Activated naive CD8-positive, alpha-beta T cell treated with anti-CD3 and anti-CD28 coated beads for 36 hours (primary cell): ENCODE data around the gene VAMP5. TPM values are rescaled to one million over a fixed set of nuclear protein-coding genes. Genes with fewer than 3 reads are reported as not detected.
"Not testable (repeated sequence)": the region's sequence is repeated elsewhere in the genome, so short reads cannot be mapped to it uniquely, and the experiment has no call there.

ENCODE experiments used
- DNase-seq: peaks from one replicate; pipeline ENCODE4 v3.0.0; 2021
- H3K27ac Mint-ChIP-seq: one replicate; pipeline ENCODE4 v1.8.0; 2022; ENCODE audit warnings: mild to moderate bottlenecking, moderate library complexity, mixed read lengths
- H3K27me3 Mint-ChIP-seq: one replicate; pipeline ENCODE4 v1.8.0; 2022; ENCODE audit warnings: mild to moderate bottlenecking, mixed read lengths
- H3K36me3 Mint-ChIP-seq: one replicate; pipeline ENCODE4 v1.8.0; 2021; ENCODE audit warnings: mild to moderate bottlenecking, mixed read lengths
- H3K4me1 Mint-ChIP-seq: one replicate; pipeline ENCODE4 v1.8.0; 2021; ENCODE audit warnings: mixed read lengths
- H3K4me3 Mint-ChIP-seq: one replicate; pipeline ENCODE4 v1.8.0; 2022; ENCODE audit warnings: mild to moderate bottlenecking, moderate library complexity, mixed read lengths
- H3K9me3 Mint-ChIP-seq: one replicate; pipeline ENCODE4 v1.8.0; 2022; ENCODE audit warnings: mixed read lengths
- total RNA-seq, 2 experiments: library from RNA; stranded (reverse); gene quantifications; one replicate each; pipeline ENCODE4 v1.2.3, GENCODE V29; 2021

Gene VAMP5
- total RNA-seq, 2 experiments from 2014 or later = 27.9 to 29.3 TPM

DNA sequence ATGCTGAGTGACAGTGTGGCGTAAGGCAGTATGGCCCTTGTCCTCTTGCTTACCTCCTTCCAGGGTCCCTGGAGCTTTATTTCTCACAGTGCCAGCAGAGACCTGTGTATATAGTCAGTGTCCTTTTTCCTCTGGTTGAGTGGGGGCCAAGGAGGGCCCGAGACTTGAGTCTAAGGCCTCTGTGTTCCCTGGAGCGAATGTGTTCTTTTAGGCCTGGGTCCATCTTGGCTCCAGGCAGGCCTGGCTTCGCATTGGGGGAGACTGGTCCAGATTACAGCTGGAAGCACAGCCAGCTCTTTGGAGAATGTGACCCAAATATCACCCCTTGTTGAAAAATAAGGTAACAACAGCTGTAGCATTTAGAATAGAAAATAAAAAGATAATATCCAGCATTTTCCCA lies 5.0 kb downstream of the VAMP5 start:
- no peak for DNase-seq
- Mint-ChIP-seq H3K9me3 (no peaks in the 10 kb centered on the region), H3K4me1 (peaks cover 27% of the 10 kb centered on the region), H3K4me3 (no peak overlapping the region), H3K27ac (no peak overlapping the region), H3K36me3 (no peaks in the 10 kb centered on the region), H3K27me3 (no peaks in the 10 kb centered on the region)

DNA sequence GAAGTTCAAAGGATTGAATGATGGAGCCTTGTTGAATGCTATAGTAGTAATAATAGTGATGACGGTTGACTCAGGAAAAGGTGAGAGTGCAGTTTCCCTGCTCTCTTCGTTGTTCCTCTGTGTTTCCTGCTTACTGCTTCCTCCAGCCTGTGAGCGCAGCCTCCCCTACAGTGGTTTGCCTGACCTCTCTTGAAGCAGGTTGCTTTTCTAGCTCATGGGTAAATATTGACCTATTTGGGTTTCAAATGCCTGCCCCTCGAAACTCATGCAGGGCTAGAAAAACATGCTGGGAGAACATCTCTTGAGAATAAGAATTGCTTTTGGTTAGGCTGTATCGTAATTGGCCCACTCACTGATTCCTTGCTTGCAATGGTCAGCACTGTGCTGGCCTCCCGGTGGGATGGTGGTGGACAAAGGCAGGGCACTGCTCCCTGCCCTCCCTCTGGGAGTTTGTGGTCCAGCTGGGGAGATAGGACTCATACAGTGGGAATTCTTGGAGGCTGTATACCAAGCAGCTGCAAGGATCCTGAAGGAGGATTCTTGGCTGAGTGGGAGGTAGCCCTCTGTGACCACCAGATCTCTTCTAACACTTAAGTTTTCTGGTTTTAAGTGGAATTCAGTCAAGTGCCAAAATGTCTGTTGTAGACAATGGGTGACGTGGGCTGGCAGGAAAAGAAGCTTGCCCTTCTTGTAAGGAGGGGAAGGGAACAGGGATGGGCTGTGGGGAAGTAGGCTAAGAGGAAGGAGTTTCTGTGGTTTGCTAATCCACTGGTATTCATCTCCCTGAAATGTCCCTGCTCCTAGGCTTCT lies 6.0 kb downstream of the VAMP5 start:
- no peaks in the 10 kb centered on the region for H3K36me3 Mint-ChIP-seq
- H3K4me1 Mint-ChIP-seq = peaks cover 32% of the 10 kb centered on the region
- H3K27ac Mint-ChIP-seq = no peak overlapping the region
- DNase-seq = no peak
- no peak overlapping the region for H3K4me3 Mint-ChIP-seq
- H3K9me3 Mint-ChIP-seq = no peaks in the 10 kb centered on the region
- no peaks in the 10 kb centered on the region for H3K27me3 Mint-ChIP-seq

DNA sequence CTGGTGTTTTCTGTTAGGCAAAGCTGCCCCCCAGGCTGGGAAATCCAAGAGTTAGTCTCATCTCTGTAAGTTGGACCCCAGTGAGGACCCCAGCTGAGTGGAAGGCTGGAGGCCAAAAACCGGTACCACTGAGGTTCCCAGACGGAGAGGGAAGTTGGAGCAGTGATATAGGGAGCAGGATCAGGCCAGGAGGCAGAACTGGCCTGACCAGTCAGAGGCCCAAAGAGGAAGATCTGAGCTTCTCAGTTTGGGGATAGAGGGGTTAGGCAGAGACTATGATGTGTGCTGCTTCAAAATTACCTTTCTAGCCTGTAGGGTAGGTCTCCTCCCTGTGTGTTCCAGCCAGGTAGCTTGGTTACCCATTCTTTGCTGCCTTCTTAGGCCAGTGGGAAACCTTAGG lies 6.7 kb downstream of the VAMP5 start:
- Mint-ChIP-seq H3K27me3 (no peaks in the 10 kb centered on the region), H3K27ac (peak overlapping the region; percentile 38), H3K4me3 (no peak overlapping the region), H3K9me3 (no peaks in the 10 kb centered on the region), H3K4me1 (peaks cover 24% of the 10 kb centered on the region), H3K36me3 (peaks cover 4% of the 10 kb centered on the region)
- no peak for DNase-seq

DNA sequence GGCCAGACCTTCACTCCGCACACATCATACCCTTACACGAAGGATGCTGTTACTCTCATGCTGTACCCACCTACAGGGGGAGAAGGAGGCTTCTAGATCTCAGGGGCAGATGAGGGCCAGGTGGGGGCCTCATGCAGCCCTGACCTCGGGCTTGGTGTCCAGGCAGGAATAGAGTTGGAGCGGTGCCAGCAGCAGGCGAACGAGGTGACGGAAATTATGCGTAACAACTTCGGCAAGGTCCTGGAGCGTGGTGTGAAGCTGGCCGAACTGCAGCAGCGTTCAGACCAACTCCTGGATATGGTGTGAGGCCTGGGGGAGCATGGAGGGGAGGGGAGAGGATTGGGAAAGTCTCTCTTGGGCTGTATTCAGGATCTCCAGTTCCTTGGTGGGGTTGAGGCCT lies 7.3 kb downstream of the VAMP5 start:
- Mint-ChIP-seq H3K4me1 (peaks cover 22% of the 10 kb centered on the region), H3K27me3 (no peaks in the 10 kb centered on the region), H3K4me3 (no peak overlapping the region), H3K27ac (no peak overlapping the region), H3K36me3 (peaks cover 4% of the 10 kb centered on the region), H3K9me3 (no peaks in the 10 kb centered on the region)
- DNase-seq = no peak

DNA sequence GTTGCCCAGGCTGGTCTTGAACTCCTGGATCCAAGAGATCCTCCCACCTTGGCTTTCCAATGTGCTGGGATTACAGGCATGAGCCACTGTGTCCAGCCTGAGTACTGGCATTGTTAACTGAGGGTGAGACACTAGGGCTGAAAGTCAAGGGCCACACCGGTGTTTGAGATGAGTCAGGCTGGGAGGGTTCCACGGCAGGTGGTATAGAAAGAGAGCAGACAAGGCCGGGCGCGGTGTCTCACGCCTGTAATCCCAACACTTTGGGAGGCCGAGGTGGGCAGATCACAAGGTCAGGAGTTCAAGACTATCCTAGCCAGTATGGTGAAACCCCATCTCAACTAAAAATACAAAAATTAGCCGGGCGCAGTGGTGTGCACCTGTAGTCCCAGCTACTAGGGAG lies 8.1 kb downstream of the VAMP5 start:
- not testable (repeated sequence) for DNase-seq, H3K27ac Mint-ChIP-seq, H3K36me3 Mint-ChIP-seq, H3K4me3 Mint-ChIP-seq, H3K27me3 Mint-ChIP-seq, H3K9me3 Mint-ChIP-seq
- H3K4me1 Mint-ChIP-seq = peaks cover 23% of the 10 kb centered on the region

DNA sequence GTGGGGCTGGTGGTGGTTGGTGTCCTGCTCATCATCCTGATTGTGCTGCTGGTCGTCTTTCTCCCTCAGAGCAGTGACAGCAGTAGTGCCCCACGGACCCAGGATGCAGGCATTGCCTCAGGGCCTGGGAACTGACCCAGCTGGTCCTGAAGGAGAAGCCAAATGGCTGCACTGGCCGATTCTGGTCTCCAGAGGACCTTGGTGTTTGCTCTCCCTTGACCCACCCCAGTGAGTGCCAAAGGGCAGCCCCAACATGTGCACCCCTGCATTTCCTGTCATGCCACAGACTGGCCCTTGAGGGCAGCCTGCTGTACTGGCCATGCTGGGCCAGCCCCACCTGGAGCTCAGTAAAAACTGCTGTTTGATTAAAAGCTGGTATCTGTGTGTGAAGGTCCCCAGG lies 8.8 kb downstream of the VAMP5 start:
- Mint-ChIP-seq H3K9me3 (no peaks in the 10 kb centered on the region), H3K27me3 (no peaks in the 10 kb centered on the region), H3K27ac (no peak overlapping the region), H3K4me1 (peaks cover 19% of the 10 kb centered on the region), H3K36me3 (peaks cover 5% of the 10 kb centered on the region), H3K4me3 (no peak overlapping the region)
- DNase-seq = no peak

DNA sequence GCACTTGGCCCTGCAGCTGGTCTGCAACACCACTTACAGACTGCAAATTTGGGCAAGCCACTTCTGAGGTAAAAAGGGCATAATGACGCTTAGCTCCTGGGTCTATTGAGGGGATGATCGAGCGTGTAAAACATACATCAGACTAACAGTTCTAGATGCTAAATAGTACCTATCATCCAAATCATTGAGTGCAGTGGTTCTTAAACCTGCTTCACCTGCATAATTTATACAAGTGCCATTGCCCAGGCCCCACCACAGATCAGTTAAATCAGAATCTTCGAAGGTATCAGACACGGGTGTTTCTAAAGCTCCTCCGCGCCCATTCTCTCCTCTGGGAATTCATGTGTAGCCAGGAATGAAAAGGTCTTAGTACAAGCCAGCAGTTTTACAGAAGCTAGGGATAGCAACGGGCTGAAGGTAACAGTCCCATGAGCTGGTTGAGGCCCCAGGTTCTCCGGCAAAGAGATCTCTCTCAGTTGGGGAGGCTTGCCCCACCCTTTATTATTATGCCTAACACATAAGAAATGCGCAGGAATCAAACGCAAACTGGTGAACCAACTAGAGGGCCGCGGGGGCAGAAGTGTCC lies 10.6 kb downstream of the VAMP5 start:
- H3K4me1 Mint-ChIP-seq = peaks cover 20% of the 10 kb centered on the region
- no peak for DNase-seq
- H3K27ac Mint-ChIP-seq = peak overlapping the region; percentile 96
- H3K36me3 Mint-ChIP-seq = peaks cover 5% of the 10 kb centered on the region
- H3K9me3 Mint-ChIP-seq = no peaks in the 10 kb centered on the region
- no peaks in the 10 kb centered on the region for H3K27me3 Mint-ChIP-seq
- H3K4me3 Mint-ChIP-seq = peak overlapping the region; percentile 99

DNA sequence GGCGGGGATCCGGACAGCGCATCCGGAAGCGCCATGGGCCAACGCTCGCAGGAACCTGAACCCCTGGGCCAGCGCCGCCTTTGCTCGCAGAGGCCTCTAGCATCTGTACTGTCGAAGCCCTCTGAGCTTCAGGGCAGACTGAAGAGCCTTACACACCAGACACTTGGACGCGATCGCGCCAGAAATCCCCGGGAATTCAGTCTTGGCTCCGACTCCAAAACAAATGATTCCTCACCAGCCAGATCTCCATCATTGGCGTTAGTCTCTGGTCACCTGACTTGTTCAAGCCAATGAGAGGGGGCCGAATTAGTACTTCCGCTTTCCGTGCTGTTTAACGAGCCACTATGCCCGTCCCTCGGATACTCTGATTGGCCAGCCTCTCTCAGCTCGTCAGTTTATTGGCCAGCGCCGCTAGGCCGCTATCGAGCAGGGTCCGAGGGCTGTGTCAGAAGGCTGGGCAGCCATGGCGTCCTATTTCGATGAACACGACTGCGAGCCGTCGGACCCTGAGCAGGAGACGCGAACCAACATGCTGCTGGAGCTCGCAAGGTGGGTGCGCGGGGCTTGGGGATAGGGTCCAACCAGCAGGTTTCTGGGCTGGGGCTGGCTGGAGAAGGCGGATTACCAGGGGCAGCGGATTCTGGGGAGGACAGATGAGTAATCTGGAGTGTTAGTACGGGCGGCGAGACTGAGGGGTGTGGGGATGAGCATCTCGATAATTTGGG lies 11.2 kb downstream of the VAMP5 start, which contains the start of gene RNF181:
Gene RNF181 (plus strand): TSS at position 445 of the 725 bp plus-strand sequence. CDS start 19 bp downstream, at position 464.
- Mint-ChIP-seq H3K27ac (peak within 1 kb of the TSS; percentile 96), H3K4me1 (peaks cover 16% of the 10 kb centered on the region), H3K4me3 (peak within 1 kb of the TSS; percentile 99), H3K27me3 (no peaks in the 10 kb centered on the region), H3K9me3 (no peaks in the 10 kb centered on the region), H3K36me3 (peaks cover 5% of the 10 kb centered on the region)
- peak; percentile 91 for DNase-seq

DNA sequence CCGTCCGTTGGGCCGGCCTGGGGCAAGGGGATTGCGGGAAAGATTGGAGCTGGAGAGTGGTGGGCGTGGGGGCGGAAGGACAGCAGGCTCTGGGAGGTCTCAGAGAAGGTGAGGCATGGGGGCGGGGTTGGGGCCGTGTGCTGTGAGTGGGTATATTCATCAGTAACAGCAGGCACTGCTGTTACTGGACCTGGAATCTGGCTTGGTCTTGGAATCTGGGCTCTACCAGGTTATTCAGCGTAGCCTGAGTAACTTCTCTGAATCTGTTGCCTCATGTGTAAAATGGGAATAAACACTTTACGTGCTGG lies 11.7 kb downstream of the VAMP5 start:
- peak overlapping the region; percentile 99 for H3K4me3 Mint-ChIP-seq
- H3K27ac Mint-ChIP-seq = peak overlapping the region; percentile 96
- H3K4me1 Mint-ChIP-seq = peaks cover 16% of the 10 kb centered on the region
- no peaks in the 10 kb centered on the region for H3K27me3 Mint-ChIP-seq
- H3K9me3 Mint-ChIP-seq = no peaks in the 10 kb centered on the region
- H3K36me3 Mint-ChIP-seq = peaks cover 5% of the 10 kb centered on the region
- peak; percentile 44 for DNase-seq

DNA sequence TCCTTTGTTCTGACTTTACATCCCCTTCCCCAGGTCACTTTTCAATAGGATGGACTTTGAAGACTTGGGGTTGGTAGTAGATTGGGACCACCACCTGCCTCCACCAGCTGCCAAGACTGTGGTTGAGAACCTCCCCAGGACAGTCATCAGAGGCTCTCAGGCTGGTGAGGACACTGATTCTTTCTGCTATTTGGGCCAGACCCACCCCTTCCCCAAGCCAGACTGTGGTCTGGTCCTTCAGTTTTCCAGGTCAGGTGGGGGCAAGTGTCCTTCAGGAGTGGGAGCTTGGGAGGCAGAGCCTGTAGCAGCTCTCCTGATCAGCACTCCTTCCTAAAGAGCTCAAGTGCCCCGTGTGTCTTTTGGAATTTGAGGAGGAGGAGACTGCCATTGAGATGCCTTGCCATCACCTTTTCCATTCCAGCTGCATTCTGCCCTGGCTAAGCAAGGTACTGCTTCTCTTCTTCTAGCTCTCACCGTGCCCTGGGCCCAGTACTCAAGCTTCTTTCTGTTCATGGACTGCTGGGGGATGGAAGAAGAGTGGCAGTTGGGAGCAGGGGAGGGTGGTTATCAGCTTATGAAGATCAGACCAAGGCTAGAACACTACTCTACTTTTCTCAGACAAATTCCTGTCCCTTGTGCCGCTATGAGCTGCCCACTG lies 12.4 kb downstream of the VAMP5 start:
- no peak for DNase-seq

DNA sequence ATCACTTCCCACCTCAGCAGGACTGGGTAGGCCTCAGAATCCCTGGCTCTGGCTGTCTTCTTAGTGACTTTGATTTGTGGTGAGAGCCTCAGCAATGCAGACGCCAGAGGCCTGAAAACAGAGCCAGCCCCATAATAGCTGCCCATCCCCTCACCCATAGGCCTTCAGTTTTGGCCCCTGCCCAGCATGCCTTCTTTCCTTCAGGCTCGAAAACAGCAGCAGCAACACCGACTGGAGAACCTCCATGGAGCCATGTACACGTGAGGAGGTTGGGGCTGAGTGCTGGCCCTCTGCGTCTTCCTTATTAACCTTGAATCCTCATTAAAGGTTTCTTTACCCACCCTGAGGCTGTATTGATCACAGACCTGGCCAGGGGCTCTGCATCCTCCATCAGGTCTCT lies 13.0 kb downstream of the VAMP5 start:
- H3K27me3 Mint-ChIP-seq = no peaks in the 10 kb centered on the region
- no peak for DNase-seq
- no peak overlapping the region for H3K27ac Mint-ChIP-seq
- no peaks in the 10 kb centered on the region for H3K9me3 Mint-ChIP-seq
- no peak overlapping the region for H3K4me3 Mint-ChIP-seq
- peaks cover 20% of the 10 kb centered on the region for H3K4me1 Mint-ChIP-seq
- peaks cover 5% of the 10 kb centered on the region for H3K36me3 Mint-ChIP-seq

More for the DNA sequence above, 12.4 kb downstream of the VAMP5 start:
- peak overlapping the region; percentile 99 for H3K4me3 Mint-ChIP-seq
- no peaks in the 10 kb centered on the region for H3K27me3 Mint-ChIP-seq
- H3K4me1 Mint-ChIP-seq = peaks cover 17% of the 10 kb centered on the region
- H3K9me3 Mint-ChIP-seq = no peaks in the 10 kb centered on the region
- H3K27ac Mint-ChIP-seq = peak overlapping the region; percentile 96
- H3K36me3 Mint-ChIP-seq = peaks cover 5% of the 10 kb centered on the region

DNA sequence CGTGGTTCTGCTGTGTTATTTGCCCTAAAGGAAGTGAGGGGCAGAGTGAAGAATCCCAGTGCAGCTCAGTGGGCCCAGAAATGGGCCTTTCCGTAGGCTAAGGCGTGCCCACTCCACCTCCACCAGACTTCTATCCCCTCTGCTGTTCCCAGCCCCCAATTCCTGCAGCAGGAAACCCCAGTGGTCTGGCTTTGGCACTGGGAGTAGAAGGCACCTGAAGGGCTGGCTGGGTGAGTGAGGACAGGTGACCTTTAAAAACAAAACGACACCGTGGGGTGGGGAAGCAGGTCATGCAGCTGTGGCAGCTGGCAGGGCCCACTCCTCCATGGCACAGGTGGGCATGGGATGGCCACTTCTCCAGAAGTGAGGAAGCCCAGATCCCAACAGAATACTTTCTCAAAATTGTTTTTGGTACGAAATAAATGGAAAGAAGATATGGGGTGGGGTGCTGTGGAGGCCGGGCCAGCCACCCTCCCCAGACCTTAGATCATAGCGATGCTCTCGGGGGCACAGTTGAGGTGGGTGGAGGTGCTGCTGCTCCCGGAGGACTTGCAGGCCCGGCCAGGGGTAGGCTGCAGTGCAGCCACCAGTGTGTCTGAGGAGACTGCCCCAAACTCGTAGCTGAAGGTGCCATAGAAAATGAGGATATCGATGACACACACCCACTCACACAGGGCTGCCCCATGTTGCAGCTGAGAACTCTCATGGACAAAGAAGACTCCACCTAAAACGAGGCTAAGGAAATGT lies 14.5 kb downstream of the VAMP5 start:
- Mint-ChIP-seq H3K4me1 (peaks cover 25% of the 10 kb centered on the region), H3K9me3 (no peaks in the 10 kb centered on the region), H3K4me3 (no peak overlapping the region), H3K36me3 (peaks cover 8% of the 10 kb centered on the region), H3K27me3 (no peaks in the 10 kb centered on the region), H3K27ac (no peak overlapping the region)
- no peak for DNase-seq

DNA sequence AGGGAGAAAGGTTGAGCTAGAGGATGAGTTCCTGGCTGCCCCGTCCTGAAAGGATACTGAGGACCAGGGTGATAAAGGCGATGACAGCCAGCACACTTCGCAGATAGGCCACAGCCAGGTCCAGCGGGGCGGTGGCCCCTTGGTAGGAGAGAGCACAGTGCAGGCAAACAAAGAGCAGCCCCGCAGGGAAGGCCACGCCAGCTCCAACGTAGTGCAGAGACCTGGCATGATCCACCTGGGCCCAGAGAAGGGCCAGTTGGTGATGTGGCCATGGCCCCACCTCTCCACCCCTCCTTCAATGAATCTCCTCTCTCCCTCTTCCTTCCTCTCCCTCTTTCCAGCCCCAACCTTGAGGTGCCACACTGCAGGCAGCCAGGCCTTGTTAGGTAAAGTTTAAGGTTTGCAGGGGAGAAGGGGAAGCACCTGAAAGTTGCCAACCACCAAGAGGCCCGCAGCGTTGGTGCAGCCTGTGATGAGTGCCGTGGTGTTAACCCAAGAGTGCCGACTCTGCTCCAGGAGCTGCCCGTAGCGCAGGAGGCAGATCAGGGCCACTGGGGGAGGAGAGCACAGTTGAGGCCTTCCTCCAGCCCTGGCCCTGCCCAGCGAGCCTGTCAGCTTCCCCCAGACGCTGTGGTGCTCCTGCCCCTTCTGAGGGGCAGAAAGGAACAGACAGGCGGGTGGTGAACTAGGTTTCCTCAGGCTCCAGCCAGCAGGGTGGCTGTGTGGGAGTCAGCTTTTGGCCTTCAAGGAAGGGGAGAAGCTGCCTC lies 15.4 kb downstream of the VAMP5 start:
- H3K36me3 Mint-ChIP-seq = peaks cover 9% of the 10 kb centered on the region
- no peaks in the 10 kb centered on the region for H3K27me3 Mint-ChIP-seq
- H3K4me1 Mint-ChIP-seq = peaks cover 23% of the 10 kb centered on the region
- no peak overlapping the region for H3K27ac Mint-ChIP-seq
- H3K4me3 Mint-ChIP-seq = no peak overlapping the region
- DNase-seq = no peak
- H3K9me3 Mint-ChIP-seq = no peaks in the 10 kb centered on the region

DNA sequence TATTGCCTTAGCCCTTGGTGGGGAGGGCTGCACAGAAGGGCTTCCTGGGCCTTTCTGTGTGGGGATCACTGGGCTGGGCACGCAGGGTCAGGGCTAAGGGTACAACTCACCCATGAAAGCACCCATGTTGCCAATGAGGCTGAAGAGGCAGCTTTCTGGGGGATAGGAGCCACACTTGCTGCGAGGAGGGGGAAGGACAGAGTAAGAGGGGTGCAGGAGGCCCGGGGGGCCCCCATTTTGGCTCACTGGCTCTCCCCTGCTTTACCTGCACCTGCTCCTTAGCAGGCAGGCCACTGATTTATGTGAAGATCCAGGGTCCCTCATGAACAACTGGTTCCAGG lies 16.0 kb downstream of the VAMP5 start:
- no peaks in the 10 kb centered on the region for H3K9me3 Mint-ChIP-seq

More for the DNA sequence above, 16.0 kb downstream of the VAMP5 start:
- DNase-seq = no peak
- Mint-ChIP-seq H3K36me3 (peaks cover 9% of the 10 kb centered on the region), H3K27me3 (no peaks in the 10 kb centered on the region), H3K4me1 (peaks cover 22% of the 10 kb centered on the region), H3K27ac (peak overlapping the region; percentile 60), H3K4me3 (no peak overlapping the region)
